ENCODE data around the gene KIF14.
"Not testable (repeated sequence)": the region's sequence is repeated elsewhere in the genome, so short reads cannot be mapped to it uniquely, and the experiment has no call there.

Gene KIF14

GRCh38 chr1:200535605-200536004 lies 84.9 kb downstream of the KIF14 start:
- no peak for DNase-seq

- no peak for DNase-seq
Observed at GRCh38 chr1:200530623-200531261, 89.8 kb downstream of the KIF14 start.

- DNase-seq: no peak
Observed at GRCh38 chr1:200528858-200529606, 91.5 kb downstream of the KIF14 start.

- DNase-seq: no peak
Observed at GRCh38 chr1:200527670-200528069, 92.9 kb downstream of the KIF14 start.

GRCh38 chr1:200526709-200527612 lies 93.6 kb downstream of the KIF14 start:
- no peak for DNase-seq

GRCh38 chr1:200525090-200525987 lies 95.2 kb downstream of the KIF14 start:
- no peak for DNase-seq

- DNase-seq: not testable (repeated sequence)
Observed at GRCh38 chr1:200524551-200524950, 96.0 kb downstream of the KIF14 start.

GRCh38 chr1:200524092-200524491 lies 96.5 kb downstream of the KIF14 start:
- DNase-seq: no peak

GRCh38 chr1:200520735-200521134 lies 99.8 kb downstream of the KIF14 start:
- no peak for DNase-seq

GRCh38 chr1:200518524-200518923 lies 102.0 kb downstream of the KIF14 start:
- DNase-seq: peak; percentile 18

- no peak for DNase-seq
Observed at GRCh38 chr1:200512191-200512590, 108.4 kb downstream of the KIF14 start.

- DNase-seq: peak; percentile 93
Observed at GRCh38 chr1:200510228-200510623, 110.3 kb downstream of the KIF14 start.

GRCh38 chr1:200506471-200506870 lies 114.1 kb downstream of the KIF14 start:
- DNase-seq: peak; percentile 89

- no peak for DNase-seq
Observed at GRCh38 chr1:200505257-200505656, 115.3 kb downstream of the KIF14 start.

All from NCI-H2227 treated with DMSO at 0.1 percent for 48 hours (cell line).